Panc1 (cell line): ENCODE data around the gene FAM227A. TPM values are rescaled to one million over a fixed set of nuclear protein-coding genes. Genes with fewer than 3 reads are reported as not detected.
A peak's percentile ranks its signal among the peaks of the same experiment; 100 is the strongest.
"Not testable (repeated sequence)": the region's sequence is repeated elsewhere in the genome, so short reads cannot be mapped to it uniquely, and the experiment has no call there.

ENCODE experiments used
- ATAC-seq: fragments of 200-7000 bp; cut with Tn5 transposase; 2 replicates; pipeline ENCODE4 v1.9.1; 2020; ENCODE audit warnings: mild to moderate bottlenecking, moderate library complexity
- BruUV-seq: library from RNA; stranded (reverse); fragments of 400-500 nt; replicated peaks from 2 replicates; lab custom pipeline; 2021; lab: Mats Ljungman, UMichigan
- CTCF ChIA-PET: fragments of 300-600 bp; sonication (Branson Sonifier 250); formaldehyde crosslinking; loops from one replicate; lab custom pipeline; 2022; ENCODE audit warnings: antibody characterized with exemption; lab: Charles Lee
- POLR2A ChIA-PET: fragments of 300-600 bp; sonication (Branson Sonifier 250); formaldehyde crosslinking; loops from one replicate; lab custom pipeline; 2022; ENCODE audit warnings: antibody characterized with exemption; lab: Charles Lee
- DNase-seq: peaks from one replicate; pipeline ENCODE4 v3.0.0-alpha.2; 2010; ENCODE audit warnings: low read depth, low spot score
- H3K27ac ChIP-seq: 2 replicates; pipeline ENCODE4 v1.5.1; 2011; ENCODE audit warnings: mild to moderate bottlenecking, low read length, inconsistent platforms
- H3K27me3 ChIP-seq: fragments of 200-500 bp; sonication (Bioruptor generic); 2 replicates; pipeline ENCODE4 v1.6.0; 2014; ENCODE audit warnings: low read length, inconsistent platforms; ENCODE audit not compliant: control insufficient read depth, insufficient read depth
- H3K36me3 ChIP-seq: fragments of 200-500 bp; sonication (Bioruptor generic); 2 replicates; pipeline ENCODE4 v1.5.1; 2014; ENCODE audit warnings: inconsistent platforms, mild to moderate bottlenecking, low read length, moderate library complexity; ENCODE audit not compliant: control insufficient read depth, insufficient read depth
- H3K4me1 ChIP-seq: 2 replicates; pipeline ENCODE4 v1.5.1; 2011; ENCODE audit warnings: inconsistent platforms, mild to moderate bottlenecking, low read length, moderate library complexity; ENCODE audit not compliant: control insufficient read depth, insufficient read depth
- H3K4me3 ChIP-seq, 2 experiments: 2 replicates each; pipeline ENCODE4 v1.5.1; 2011 to 2012; ENCODE audit warnings: low read depth in 2 of 2, low read length in 2 of 2, mild to moderate bottlenecking in 2 of 2, inconsistent platforms in 1 of 2, moderate library complexity in 1 of 2
- H3K9me3 ChIP-seq: fragments of 200-500 bp; sonication (Bioruptor generic); 2 replicates; pipeline ENCODE4 v1.5.1; 2014; ENCODE audit warnings: low read depth, mild to moderate bottlenecking, inconsistent platforms, low read length, moderate library complexity; ENCODE audit not compliant: control insufficient read depth, insufficient read depth
- POLR2AphosphoS5 ChIP-seq: IDR thresholded peaks from 2 replicates; pipeline ENCODE4 v1.6.1; 2012; ENCODE audit warnings: mild to moderate bottlenecking, low read depth, low read length, moderate library complexity
- SIN3A ChIP-seq: IDR thresholded peaks from 2 replicates; pipeline ENCODE4 v1.6.1; 2012; ENCODE audit warnings: low read depth, mild to moderate bottlenecking, low read length, moderate library complexity, borderline replicate concordance; ENCODE audit not compliant: insufficient read depth
- TCF7L2 ChIP-seq: IDR thresholded peaks from 2 replicates; pipeline ENCODE4 v1.6.1; 2011; ENCODE audit warnings: mild to moderate bottlenecking, low read depth, low read length, inconsistent platforms
- in situ Hi-C: cut with HindIII; loops from 2 replicates; pipeline ENCODE4 v1.10.0; 2016; ENCODE audit warnings: low sequenced_read_pairs, low pct_unique_long_range_greater_than_20kb
- intact Hi-C: fragments of 100-400 bp; cut with micrococcal nuclease; formaldehyde crosslinking; loops from one replicate; pipeline ENCODE4 v1.10.0; 2022; ENCODE audit not compliant: unreplicated experiment
- total RNA-seq: library from RNA; stranded (reverse); gene quantifications from one replicate; pipeline ENCODE4 v1.2.1, GENCODE V29; 2021; ENCODE audit not compliant: unreplicated experiment
- TF ChIP-seq, protein P1 (sequence below): fragments of 450-650 bp; IDR thresholded peaks from 2 replicates; pipeline ENCODE4 v1.5.1; 2017; ENCODE audit warnings: mild to moderate bottlenecking
- TF ChIP-seq, protein P2 (sequence below), 2 experiments: IDR thresholded peaks; 2 replicates each; pipeline ENCODE4 v1.6.1; 2011 to 2012; ENCODE audit warnings: low read depth in 2 of 2, control low read depth in 1 of 2, low read length in 1 of 2, mild to moderate bottlenecking in 1 of 2, moderate library complexity in 1 of 2; ENCODE audit not compliant: insufficient read depth in 1 of 2

Gene FAM227A
- total RNA-seq, 1 experiment from 2014 or later, result 2.4 TPM

DNA sequence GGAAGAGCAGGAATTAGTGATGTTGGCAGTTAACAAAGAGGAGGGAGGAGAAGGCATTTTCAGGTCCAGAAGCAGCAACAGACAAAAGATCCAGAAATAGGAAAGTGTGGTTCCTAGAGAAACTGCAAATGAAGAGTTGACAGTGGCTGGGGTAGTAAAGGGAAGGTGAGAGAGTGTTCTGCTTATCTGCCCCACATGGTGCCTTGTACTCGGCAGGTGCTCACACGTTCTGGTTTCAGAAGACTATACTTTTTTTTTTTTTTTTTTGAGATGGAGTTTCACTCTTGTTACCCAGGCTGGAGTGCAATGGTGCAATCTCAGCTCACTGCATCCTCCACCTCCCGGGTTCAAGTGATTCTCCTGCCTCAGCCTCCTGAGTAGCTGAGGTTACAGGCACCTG, 73.3 kb downstream of the FAM227A start:
- H3K36me3 ChIP-seq, CTCF ChIA-PET, POLR2A ChIA-PET, ATAC-seq, H3K4me1 ChIP-seq, H3K4me3 ChIP-seq, BruUV-seq, intact Hi-C loops, in situ Hi-C loops, H3K9me3 ChIP-seq, H3K27ac ChIP-seq, H3K27me3 ChIP-seq, DNase-seq: not testable (repeated sequence)

DNA sequence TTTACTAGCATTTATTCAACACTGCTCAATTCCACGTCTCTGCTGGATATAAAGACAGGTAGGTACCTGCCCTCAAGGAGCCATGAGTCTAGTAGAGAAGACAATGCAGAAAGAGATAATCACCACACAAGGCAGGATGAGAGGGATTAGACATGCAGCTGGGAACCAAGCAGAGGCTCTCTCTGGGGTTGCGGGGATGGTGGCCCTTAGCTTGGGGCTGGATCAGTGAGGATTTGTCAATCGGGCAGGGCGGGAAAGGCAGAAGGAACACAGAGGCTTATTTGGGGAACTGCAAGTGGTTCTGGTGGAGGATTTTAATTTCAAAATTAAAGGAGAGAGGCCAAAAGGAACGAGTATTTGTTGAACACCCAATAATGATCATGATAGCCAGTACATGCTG, 77.7 kb downstream of the FAM227A start:
- no peaks in the 10 kb centered on the region for H3K27me3 ChIP-seq
- CTCF ChIA-PET, result no interaction called here
- in situ Hi-C loops, result no loop called here
- H3K36me3 ChIP-seq, result no peaks in the 10 kb centered on the region
- no peak for TF ChIP-seq SIN3A
- TF ChIP-seq, protein P1, sequence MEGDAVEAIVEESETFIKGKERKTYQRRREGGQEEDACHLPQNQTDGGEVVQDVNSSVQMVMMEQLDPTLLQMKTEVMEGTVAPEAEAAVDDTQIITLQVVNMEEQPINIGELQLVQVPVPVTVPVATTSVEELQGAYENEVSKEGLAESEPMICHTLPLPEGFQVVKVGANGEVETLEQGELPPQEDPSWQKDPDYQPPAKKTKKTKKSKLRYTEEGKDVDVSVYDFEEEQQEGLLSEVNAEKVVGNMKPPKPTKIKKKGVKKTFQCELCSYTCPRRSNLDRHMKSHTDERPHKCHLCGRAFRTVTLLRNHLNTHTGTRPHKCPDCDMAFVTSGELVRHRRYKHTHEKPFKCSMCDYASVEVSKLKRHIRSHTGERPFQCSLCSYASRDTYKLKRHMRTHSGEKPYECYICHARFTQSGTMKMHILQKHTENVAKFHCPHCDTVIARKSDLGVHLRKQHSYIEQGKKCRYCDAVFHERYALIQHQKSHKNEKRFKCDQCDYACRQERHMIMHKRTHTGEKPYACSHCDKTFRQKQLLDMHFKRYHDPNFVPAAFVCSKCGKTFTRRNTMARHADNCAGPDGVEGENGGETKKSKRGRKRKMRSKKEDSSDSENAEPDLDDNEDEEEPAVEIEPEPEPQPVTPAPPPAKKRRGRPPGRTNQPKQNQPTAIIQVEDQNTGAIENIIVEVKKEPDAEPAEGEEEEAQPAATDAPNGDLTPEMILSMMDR, result no peak
- TF ChIP-seq POLR2AphosphoS5, result no peak
- TF ChIP-seq, protein P2, sequence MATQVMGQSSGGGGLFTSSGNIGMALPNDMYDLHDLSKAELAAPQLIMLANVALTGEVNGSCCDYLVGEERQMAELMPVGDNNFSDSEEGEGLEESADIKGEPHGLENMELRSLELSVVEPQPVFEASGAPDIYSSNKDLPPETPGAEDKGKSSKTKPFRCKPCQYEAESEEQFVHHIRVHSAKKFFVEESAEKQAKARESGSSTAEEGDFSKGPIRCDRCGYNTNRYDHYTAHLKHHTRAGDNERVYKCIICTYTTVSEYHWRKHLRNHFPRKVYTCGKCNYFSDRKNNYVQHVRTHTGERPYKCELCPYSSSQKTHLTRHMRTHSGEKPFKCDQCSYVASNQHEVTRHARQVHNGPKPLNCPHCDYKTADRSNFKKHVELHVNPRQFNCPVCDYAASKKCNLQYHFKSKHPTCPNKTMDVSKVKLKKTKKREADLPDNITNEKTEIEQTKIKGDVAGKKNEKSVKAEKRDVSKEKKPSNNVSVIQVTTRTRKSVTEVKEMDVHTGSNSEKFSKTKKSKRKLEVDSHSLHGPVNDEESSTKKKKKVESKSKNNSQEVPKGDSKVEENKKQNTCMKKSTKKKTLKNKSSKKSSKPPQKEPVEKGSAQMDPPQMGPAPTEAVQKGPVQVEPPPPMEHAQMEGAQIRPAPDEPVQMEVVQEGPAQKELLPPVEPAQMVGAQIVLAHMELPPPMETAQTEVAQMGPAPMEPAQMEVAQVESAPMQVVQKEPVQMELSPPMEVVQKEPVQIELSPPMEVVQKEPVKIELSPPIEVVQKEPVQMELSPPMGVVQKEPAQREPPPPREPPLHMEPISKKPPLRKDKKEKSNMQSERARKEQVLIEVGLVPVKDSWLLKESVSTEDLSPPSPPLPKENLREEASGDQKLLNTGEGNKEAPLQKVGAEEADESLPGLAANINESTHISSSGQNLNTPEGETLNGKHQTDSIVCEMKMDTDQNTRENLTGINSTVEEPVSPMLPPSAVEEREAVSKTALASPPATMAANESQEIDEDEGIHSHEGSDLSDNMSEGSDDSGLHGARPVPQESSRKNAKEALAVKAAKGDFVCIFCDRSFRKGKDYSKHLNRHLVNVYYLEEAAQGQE (IDR thresholded peaks at IDR 0.05; ENCODE audit: insufficient read depth in 1 of 2, low read depth in 2 of 2, low read length in 1 of 2), result no peak
- TF ChIP-seq TCF7L2, result no peak
- intact Hi-C loops, result loop anchor here (10.0 kb wide), 1 partner anchor 184 kb away; no protein-coding TSS in a partner anchor
- BruUV-seq, result no TSS peak
- no peak overlapping the region for H3K27ac ChIP-seq
- H3K4me3 ChIP-seq, result no peak overlapping the region
- POLR2A ChIA-PET, result no interaction called here
- H3K9me3 ChIP-seq, result no peaks in the 10 kb centered on the region
- DNase-seq (no peak), ATAC-seq (no peak)
- H3K4me1 ChIP-seq, result no peaks in the 10 kb centered on the region

DNA sequence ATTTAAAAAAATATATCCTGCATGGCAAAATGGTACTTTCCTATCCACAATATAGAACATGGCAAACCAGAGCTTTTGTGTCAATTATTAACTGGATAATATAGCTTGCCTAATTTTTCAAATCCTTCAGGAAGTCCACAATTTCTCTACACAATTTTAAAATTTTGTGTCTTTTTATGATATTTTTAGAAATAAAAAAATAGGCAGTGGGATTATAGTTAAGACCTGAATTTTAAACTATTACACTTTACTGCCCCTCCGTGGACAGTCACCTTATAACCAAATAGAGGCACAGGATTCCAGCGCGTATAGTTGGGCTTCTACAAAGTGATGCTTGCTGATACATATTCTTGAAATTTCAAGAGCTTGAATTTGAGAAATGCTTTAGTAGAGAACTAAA, 84.1 kb downstream of the FAM227A start:
- no peak for TF ChIP-seq TCF7L2
- TF ChIP-seq, protein P1, result peak; percentile 59; the same call in 1 of the 2 replicates
- Histone ChIP-seq H3K27ac (no peak overlapping the region), H3K9me3 (no peaks in the 10 kb centered on the region), H3K27me3 (no peaks in the 10 kb centered on the region), H3K4me1 (peaks cover 3% of the 10 kb centered on the region; the same call in 1 of the 2 replicates), H3K4me3 (no peak overlapping the region), H3K36me3 (no peaks in the 10 kb centered on the region)
- DNase-seq, result no peak
- no TSS peak for BruUV-seq
- ATAC-seq, result peak; percentile 54; the same call in 1 of the 2 replicates
- intact Hi-C loops, result loop anchor here (10.0 kb wide), 1 partner anchor 177 kb away; no protein-coding TSS in a partner anchor
- ChIA-PET CTCF (no interaction called here), POLR2A (interaction anchor here (0.6 kb wide), 1 partner anchor 361 kb away, joined by 5 read pairs; no protein-coding TSS in a partner anchor)
- in situ Hi-C loops, result no loop called here
